GM12878 (cell line): Measurements from ENCODE around the gene BBS9.

ENCODE experiments used
- BCL11A ChIP-seq: IDR thresholded peaks from 2 replicates; pipeline ENCODE4 v1.6.1; 2011; ENCODE audit warnings: low read depth, low read length
- CTCF ChIP-seq, 3 experiments: IDR thresholded peaks in 2 of 3; conservative IDR thresholded peaks in 1 of 3; 2 replicates each; pipeline ENCODE4 v1.5.1; 2011; ENCODE audit warnings: low read depth in 3 of 3, low read length in 3 of 3, mild to moderate bottlenecking in 3 of 3, control low read depth in 2 of 3, moderate library complexity in 2 of 3, inconsistent platforms in 1 of 3, mixed read lengths in 1 of 3; ENCODE audit not compliant: control insufficient read depth in 2 of 3, insufficient read depth in 1 of 3; ENCODE audit errors: extremely low read depth in 1 of 3
- EZH2 ChIP-seq: IDR thresholded peaks from 2 replicates; pipeline ENCODE4 v1.6.1; 2012; ENCODE audit warnings: low read depth, mild to moderate bottlenecking, control low read depth, inconsistent platforms, low read length, borderline replicate concordance; ENCODE audit not compliant: control insufficient read depth
- FOXK2 ChIP-seq: fragments of 450-650 bp; IDR thresholded peaks from 2 replicates; pipeline ENCODE4 v1.6.1; 2017; ENCODE audit warnings: mild to moderate bottlenecking, moderate library complexity
- JUNB ChIP-seq: IDR thresholded peaks from 2 replicates; pipeline ENCODE4 v1.6.1; 2016; ENCODE audit warnings: antibody characterized with exemption, mild to moderate bottlenecking
- MTA3 ChIP-seq: IDR thresholded peaks from 2 replicates; pipeline ENCODE4 v1.6.1; 2012; ENCODE audit warnings: low read length, inconsistent platforms, borderline replicate concordance
- NR2C2 ChIP-seq: IDR thresholded peaks from 2 replicates; pipeline ENCODE4 v1.6.1; 2011; ENCODE audit warnings: borderline replicate concordance, low read depth; ENCODE audit not compliant: control insufficient read depth, insufficient read length
- POLR2A ChIP-seq: IDR thresholded peaks from 2 replicates; pipeline ENCODE4 v1.6.1; 2011; ENCODE audit warnings: low read depth, mild to moderate bottlenecking, low read length
- RAD21 ChIP-seq: IDR thresholded peaks from 2 replicates; pipeline ENCODE4 v1.6.1; 2011; ENCODE audit warnings: mild to moderate bottlenecking, low read depth, low read length, moderate library complexity; ENCODE audit not compliant: insufficient read depth
- SKIL ChIP-seq: fragments of 450-650 bp; IDR thresholded peaks from 2 replicates; pipeline ENCODE4 v1.6.1; 2017; ENCODE audit warnings: mild to moderate bottlenecking, low read depth, inconsistent platforms; ENCODE audit not compliant: poor library complexity, severe bottlenecking
- SRF ChIP-seq, 2 experiments: IDR thresholded peaks; 2 replicates each; pipeline ENCODE4 v1.6.1; 2011; ENCODE audit warnings: low read depth in 2 of 2, low read length in 2 of 2, mild to moderate bottlenecking in 1 of 2, moderate library complexity in 1 of 2
- ZBTB40 ChIP-seq: fragments of 450-650 bp; IDR thresholded peaks from 2 replicates; pipeline ENCODE4 v1.6.1; 2016; ENCODE audit warnings: mild to moderate bottlenecking, moderate library complexity, borderline replicate concordance
- ZNF274 ChIP-seq: IDR thresholded peaks from one replicate; pipeline ENCODE4 v1.8.0; 2011; ENCODE audit not compliant: insufficient read length, insufficient read depth
- TF ChIP-seq, protein P1 (sequence below): IDR thresholded peaks from 2 replicates; pipeline ENCODE4 v1.6.1; 2012; ENCODE audit warnings: mild to moderate bottlenecking, low read depth, low read length

DNA sequence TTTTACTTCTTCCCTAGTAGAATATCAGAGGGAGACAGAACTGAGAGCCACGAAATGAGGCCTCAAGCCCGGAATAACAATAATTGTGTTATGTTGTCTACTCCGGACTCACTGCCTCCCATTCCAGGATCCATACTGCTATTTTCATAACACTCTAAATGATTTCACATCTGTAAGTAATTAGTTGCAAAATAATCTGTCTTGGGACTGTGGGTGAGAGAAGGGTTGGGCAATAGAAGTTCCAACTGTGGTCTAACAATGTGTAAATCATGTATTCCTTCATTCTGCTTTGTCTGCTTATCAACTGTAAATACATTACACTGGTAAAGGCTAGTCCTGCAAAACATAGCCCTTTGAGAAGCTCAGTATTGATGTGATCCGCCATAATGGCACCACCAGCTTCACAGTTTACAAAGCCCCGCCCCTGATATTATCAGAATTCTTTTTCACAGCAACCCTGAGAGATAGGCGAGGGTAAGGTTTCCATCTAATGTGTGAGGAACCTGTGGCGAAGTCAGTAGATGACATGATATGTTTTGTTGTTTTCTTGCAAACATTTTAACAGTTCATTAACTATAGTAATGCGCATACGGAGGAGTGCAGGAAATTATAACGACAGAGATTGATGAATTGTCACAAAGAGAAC lies 510.3 kb downstream of the BBS9 start:
- TF ChIP-seq FOXK2 (no peak), BCL11A (no peak), RAD21 (no peak), JUNB (no peak), CTCF (IDR thresholded peaks at IDR 0.05 in 2 of 3, conservative IDR thresholded peaks at IDR 0.05 in 1 of 3; ENCODE audit: control insufficient read depth in 2 of 3, extremely low read depth in 1 of 3, insufficient read depth in 1 of 3, low read depth in 3 of 3, low read length in 3 of 3) (no peak), ZNF274 (no peak), SKIL (no peak), ZBTB40 (no peak), POLR2A (no peak), EZH2 (no peak), NR2C2 (no peak), SRF (IDR thresholded peaks at IDR 0.05; ENCODE audit: low read depth in 2 of 2, low read length in 2 of 2) (no peak), MTA3 (no peak)
- TF ChIP-seq, protein P1, sequence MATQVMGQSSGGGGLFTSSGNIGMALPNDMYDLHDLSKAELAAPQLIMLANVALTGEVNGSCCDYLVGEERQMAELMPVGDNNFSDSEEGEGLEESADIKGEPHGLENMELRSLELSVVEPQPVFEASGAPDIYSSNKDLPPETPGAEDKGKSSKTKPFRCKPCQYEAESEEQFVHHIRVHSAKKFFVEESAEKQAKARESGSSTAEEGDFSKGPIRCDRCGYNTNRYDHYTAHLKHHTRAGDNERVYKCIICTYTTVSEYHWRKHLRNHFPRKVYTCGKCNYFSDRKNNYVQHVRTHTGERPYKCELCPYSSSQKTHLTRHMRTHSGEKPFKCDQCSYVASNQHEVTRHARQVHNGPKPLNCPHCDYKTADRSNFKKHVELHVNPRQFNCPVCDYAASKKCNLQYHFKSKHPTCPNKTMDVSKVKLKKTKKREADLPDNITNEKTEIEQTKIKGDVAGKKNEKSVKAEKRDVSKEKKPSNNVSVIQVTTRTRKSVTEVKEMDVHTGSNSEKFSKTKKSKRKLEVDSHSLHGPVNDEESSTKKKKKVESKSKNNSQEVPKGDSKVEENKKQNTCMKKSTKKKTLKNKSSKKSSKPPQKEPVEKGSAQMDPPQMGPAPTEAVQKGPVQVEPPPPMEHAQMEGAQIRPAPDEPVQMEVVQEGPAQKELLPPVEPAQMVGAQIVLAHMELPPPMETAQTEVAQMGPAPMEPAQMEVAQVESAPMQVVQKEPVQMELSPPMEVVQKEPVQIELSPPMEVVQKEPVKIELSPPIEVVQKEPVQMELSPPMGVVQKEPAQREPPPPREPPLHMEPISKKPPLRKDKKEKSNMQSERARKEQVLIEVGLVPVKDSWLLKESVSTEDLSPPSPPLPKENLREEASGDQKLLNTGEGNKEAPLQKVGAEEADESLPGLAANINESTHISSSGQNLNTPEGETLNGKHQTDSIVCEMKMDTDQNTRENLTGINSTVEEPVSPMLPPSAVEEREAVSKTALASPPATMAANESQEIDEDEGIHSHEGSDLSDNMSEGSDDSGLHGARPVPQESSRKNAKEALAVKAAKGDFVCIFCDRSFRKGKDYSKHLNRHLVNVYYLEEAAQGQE, result no peak
